ENCODE data around the gene PTPN23.
"Not testable (repeated sequence)": the region's sequence is repeated elsewhere in the genome, so short reads cannot be mapped to it uniquely, and the experiment has no call there.

Gene PTPN23, protein sequence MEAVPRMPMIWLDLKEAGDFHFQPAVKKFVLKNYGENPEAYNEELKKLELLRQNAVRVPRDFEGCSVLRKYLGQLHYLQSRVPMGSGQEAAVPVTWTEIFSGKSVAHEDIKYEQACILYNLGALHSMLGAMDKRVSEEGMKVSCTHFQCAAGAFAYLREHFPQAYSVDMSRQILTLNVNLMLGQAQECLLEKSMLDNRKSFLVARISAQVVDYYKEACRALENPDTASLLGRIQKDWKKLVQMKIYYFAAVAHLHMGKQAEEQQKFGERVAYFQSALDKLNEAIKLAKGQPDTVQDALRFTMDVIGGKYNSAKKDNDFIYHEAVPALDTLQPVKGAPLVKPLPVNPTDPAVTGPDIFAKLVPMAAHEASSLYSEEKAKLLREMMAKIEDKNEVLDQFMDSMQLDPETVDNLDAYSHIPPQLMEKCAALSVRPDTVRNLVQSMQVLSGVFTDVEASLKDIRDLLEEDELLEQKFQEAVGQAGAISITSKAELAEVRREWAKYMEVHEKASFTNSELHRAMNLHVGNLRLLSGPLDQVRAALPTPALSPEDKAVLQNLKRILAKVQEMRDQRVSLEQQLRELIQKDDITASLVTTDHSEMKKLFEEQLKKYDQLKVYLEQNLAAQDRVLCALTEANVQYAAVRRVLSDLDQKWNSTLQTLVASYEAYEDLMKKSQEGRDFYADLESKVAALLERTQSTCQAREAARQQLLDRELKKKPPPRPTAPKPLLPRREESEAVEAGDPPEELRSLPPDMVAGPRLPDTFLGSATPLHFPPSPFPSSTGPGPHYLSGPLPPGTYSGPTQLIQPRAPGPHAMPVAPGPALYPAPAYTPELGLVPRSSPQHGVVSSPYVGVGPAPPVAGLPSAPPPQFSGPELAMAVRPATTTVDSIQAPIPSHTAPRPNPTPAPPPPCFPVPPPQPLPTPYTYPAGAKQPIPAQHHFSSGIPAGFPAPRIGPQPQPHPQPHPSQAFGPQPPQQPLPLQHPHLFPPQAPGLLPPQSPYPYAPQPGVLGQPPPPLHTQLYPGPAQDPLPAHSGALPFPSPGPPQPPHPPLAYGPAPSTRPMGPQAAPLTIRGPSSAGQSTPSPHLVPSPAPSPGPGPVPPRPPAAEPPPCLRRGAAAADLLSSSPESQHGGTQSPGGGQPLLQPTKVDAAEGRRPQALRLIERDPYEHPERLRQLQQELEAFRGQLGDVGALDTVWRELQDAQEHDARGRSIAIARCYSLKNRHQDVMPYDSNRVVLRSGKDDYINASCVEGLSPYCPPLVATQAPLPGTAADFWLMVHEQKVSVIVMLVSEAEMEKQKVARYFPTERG (N-terminal part only)

GRCh38 chr3:47380601-47381316 lies at the start of gene PTPN23:
TSS of gene PTPN23 (plus strand) at chr3:47381021. CDS start at chr3:47381097, 76 bp downstream.
- peak; percentile 97 for DNase-seq (ENCODE audit: low read depth)

DNA sequence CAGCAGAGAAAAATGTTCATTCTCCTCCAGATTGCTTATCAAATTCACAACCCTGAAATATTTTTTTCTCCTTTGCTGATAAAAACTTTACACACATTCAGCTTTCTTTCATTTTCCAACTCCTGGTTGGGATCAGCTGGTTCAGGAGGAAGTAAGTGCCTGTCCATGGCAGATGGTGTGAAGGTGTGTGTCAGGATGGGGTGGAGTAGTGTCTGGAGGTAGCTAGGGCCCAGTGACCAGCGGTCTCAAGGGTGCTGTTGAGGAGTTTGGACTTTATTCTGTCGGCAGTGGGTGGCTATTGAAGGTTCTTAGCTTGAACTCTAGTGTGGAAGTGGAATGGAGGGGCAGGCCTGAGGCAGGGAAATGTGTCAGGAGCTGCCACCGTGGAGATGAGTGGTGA lies 46.9 kb upstream of the PTPN23 start:
- DNase-seq (ENCODE audit: low read depth), result no peak

- no peak for DNase-seq (ENCODE audit: low read depth)
These were observed 43.2 kb upstream of the PTPN23 start for GRCh38 chr3:47337656-47338055.

GRCh38 chr3:47339951-47340350 lies 40.9 kb upstream of the PTPN23 start:
- DNase-seq (ENCODE audit: low read depth), result no peak

GRCh38 chr3:47340866-47341265 lies 40.0 kb upstream of the PTPN23 start:
- DNase-seq (ENCODE audit: low read depth), result no peak

DNA sequence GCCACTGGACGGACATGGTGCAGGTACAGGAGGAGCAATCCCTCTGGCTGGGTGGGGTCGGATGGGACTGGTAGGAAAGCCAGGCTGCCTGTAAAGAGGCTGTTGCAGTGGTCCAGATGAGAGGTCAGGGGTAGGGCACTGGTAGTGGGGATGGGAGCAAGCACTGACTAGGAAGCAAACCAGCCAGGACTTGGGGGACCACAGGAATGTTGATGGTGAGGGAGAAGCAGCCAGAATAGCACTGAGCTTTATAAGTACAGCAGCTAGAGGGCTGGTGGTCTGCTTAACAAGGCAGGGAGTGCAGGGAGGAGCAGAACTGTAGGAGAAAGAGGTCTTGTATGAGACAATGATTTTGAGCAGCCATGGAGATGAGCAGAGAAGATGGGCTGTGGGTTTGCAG lies 38.7 kb upstream of the PTPN23 start:
- DNase-seq (ENCODE audit: low read depth), result no peak

DNA sequence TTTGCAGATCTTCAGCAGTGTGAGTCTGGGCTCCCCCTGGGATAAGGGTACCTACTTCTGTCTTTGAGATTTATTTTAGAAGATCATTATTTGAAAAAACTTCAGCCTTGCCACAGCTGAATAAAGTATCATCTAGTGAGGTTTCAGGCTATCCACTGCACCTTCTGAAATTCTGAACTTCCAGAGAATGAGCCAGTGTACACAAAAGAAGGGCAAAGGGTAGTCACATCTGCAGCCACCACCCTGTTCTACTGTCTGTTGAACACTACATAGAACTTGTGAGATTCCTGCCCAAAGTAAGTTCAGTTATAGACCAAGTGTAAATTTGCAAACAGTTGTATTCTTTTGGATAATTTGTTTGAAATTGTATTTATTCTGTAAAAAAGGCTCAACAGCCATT lies 38.0 kb upstream of the PTPN23 start:
- no peak for DNase-seq (ENCODE audit: low read depth)

DNA sequence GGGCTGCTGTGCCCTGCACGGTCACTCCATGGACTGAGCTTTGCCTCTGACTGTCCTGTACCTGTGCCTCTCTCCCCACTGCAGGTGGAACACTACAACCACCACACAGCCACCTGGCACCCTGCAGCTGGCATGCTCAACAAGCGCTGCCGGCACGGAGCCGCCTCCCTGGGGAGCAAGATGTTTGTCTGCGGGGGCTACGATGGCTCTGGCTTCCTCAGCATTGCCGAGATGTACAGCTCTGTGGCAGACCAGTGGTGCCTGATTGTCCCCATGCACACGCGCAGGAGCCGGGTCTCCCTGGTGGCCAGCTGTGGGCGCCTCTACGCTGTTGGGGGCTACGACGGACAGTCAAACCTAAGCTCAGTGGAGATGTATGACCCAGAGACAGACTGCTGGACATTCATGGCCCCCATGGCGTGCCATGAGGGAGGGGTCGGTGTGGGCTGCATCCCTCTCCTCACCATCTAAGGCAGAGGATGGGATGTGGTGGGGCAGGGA lies 37.3 kb upstream of the PTPN23 start:
- no peak for DNase-seq (ENCODE audit: low read depth)

DNA sequence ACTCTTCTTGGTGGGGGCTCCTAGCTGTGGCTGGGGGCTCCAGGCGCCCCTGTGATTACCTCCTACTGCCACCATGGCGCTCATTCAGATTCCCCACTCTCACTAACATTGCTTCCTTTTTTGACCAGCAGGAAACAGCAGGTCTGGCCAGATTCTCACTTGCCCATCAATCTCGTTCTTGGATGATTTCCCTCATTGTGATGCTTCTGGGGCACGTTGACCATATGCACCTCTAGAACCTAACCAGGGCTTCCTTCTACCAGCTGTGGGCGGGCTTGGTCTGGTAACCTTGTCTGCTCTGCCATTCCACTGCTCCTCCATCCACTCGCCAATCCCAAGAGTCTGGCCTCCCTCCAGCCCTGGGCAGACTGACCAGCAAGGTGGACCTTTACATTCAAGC lies 35.9 kb upstream of the PTPN23 start:
- DNase-seq (ENCODE audit: low read depth), result no peak

GRCh38 chr3:47347217-47347801 lies 33.5 kb upstream of the PTPN23 start:
- DNase-seq (ENCODE audit: low read depth), result no peak

- no peak for DNase-seq (ENCODE audit: low read depth)
These were observed 32.2 kb upstream of the PTPN23 start for GRCh38 chr3:47348411-47349154.

DNA sequence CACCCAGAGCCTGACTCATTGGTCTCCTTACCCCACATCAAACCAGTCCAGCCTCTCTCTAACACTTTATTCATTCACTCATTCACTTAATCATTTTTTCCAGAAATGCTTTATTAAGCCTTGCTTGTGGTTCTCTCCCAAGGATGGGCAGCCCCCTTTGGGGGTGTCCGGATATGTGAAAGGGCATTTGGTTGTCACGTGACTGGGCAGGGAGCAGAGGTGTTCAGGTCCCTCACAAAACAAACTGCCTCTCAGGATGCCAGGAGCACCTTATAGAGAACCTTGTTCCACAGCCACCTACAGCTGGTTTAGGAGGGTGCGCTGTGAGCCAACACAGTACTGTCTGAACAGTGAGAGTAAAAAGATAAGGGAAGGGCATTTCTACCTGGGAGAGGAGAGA lies 25.8 kb upstream of the PTPN23 start:
- DNase-seq (ENCODE audit: low read depth), result no peak

DNA sequence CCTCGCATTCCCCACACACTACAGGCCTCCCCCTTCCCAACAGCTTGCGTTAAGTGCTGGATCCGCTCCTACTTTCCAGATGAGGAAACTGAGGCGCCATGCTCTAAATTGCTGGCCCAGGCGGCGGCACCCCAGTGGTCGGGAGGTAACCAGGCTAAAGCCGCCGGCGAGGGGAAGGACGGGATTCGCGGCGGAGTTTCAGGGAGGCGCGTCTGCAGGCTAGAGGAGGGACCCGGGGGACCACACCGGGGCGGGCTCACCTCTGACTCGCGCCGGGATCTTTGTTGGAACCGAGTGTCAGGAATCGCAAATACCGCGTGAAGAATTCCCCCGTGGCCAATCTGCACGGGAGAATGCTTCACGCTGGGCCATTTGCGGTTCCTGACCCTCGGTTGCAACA lies 24.6 kb upstream of the PTPN23 start:
- DNase-seq (ENCODE audit: low read depth), result no peak

DNA sequence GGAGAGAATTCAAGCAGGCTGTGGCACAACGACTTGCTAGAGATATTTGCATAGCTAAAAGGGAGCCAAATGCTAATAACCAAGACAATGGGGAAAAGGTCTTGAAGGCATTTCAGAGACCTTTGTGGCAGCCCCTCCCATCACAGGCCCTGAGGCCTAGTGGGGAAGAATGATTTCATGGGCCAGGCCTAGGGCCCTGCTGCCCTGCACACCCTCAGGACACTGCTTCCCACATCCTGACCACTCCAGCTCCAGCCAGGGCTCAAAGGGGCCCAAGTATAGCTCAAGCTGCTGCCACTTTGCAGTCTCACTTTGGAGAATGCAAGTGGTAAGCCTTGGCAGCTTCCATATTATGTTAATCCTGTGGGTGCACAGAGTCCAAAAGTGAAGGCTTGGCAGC lies 21.5 kb upstream of the PTPN23 start:
- no peak for DNase-seq (ENCODE audit: low read depth)

- DNase-seq (ENCODE audit: low read depth), result not testable (repeated sequence)
These were observed 20.7 kb upstream of the PTPN23 start for GRCh38 chr3:47360110-47360517.

DNA sequence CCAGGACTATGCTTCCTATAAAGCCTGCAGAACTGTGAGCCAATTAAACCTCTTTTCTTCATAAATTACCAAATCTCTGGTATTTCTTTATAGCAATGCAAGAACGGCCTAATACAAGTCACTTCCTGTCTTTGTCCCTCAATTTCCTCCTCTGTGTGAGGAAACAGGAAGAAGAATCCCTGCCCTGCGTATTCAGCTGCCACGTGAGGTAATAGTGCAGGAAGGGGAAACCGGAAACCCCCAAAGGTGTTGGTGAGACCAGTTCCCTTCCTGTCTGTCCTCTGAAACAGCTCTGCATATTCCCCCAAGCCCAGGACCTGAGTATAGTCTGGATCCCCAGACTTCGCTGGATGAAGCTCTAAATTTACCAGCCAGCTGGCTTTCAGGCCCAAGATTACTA lies 18.1 kb upstream of the PTPN23 start:
- DNase-seq (ENCODE audit: low read depth), result no peak

DNA sequence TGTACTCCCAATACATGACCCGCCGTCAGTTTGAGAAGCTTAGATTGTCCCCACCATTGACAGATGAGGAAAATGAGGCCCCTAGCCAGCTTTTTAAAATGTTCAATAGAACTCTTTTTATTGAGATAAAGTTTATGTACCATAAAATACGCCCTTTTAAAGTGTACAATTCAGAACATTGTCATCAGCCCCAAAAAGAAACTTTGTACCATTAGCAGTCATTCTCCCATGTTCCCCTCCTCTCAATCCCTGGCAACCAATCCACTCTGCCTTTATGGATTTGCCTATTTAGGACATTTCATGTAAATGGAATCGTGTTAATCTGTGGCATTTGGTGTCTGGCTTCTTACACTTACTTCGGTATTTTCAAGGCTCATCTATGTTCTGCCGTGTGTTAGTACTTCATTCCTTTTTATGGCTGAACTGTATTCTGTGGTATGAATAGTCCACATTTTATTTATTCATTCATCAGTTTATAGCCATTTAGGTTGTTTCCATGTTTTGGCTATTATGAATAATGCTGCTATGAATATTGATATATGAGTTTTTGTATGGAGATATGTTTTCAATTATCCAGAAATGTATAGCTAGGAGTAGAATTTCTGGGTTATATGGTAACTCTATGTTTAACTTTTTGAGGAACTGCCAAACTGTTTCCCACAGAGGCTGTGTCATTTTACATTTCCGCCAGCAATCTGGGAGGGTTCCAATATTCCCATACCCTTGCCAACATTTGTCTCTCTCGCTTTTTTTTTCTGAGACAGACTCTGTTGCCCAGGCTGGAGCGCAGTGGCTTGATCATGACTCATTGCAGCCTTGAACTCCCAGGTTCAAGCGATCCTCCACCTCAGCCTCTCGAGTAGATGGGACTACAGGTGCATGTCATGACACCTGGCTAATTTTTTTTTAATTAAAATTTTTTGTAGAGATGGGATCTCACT lies 15.3 kb upstream of the PTPN23 start:
- no peak for DNase-seq (ENCODE audit: low read depth)

GRCh38 chr3:47366833-47367232 lies 14.0 kb upstream of the PTPN23 start:
- no peak for DNase-seq (ENCODE audit: low read depth)

DNA sequence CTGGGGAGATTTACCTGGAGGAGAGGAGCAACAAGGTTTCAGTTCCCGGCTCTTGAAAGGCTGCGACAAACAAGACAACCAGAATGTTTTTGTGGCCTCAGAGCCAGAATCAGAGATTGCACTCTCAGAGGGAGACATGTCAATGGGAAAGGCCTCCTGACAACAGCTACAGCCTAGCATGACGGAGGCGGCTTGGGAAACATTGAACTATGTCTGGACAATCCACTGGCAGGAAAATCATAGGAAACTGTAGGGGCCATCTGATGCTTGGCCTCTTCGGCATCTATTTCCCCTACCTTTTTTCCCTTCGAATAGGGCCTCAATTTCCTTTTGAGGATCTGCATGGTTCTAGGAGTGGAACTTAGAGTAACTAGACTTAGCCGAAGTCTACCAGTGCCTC lies 13.2 kb upstream of the PTPN23 start:
- DNase-seq (ENCODE audit: low read depth), result no peak

Measured in activated T-helper 9 cell treated with anti-CD3 and anti-CD28 coated beads, Interleukin-2, amount 50 U/mL, for 16 hours (primary cell).